Sigmoid colon (tissue), 7 donors: ENCODE measurements around the gene C1QTNF4. TPM values are rescaled to one million over a fixed set of nuclear protein-coding genes. Genes with fewer than 3 reads are reported as not detected.

Experiments
- DNase-seq: peaks from one replicate; pipeline ENCODE4 v3.0.0-alpha.2; 2019
- H3K27ac ChIP-seq, 4 donors: fragments of 200-600 bp; sonication (generic); one replicate each; pipeline ENCODE4 v1.5.1; 2016 to 2019; ENCODE audit warnings: mild to moderate bottlenecking in 1 of 4
- H3K27me3 ChIP-seq, 3 donors: fragments of 200-600 bp; sonication (generic); one replicate each; pipeline ENCODE4 v1.5.1; 2019; ENCODE audit warnings: mild to moderate bottlenecking in 1 of 3
- H3K36me3 ChIP-seq, 4 donors: fragments of 200-600 bp; sonication (generic); one replicate each; pipeline ENCODE4 v1.5.1; 2016 to 2019
- H3K4me1 ChIP-seq, 4 donors: fragments of 200-600 bp; sonication (generic); one replicate each; pipeline ENCODE4 v1.5.1; 2017 to 2019
- H3K4me3 ChIP-seq, 4 donors: fragments of 200-600 bp; sonication (generic); one replicate each; pipeline ENCODE4 v1.5.1; 2017 to 2019; ENCODE audit warnings: mild to moderate bottlenecking in 2 of 4, moderate library complexity in 1 of 4
- H3K9me3 ChIP-seq, 4 donors: fragments of 200-600 bp in 3 of 4; sonication (generic) in 3 of 4; one replicate each; pipeline versions ENCODE4 v1.5.1 to v1.6.1; 2013 to 2019
- CTCF ChIP-seq, 4 experiments: fragments of 450-650 bp in 3 of 4; fragments of 200-600 bp in 1 of 4; IDR thresholded peaks; one replicate each; pipeline ENCODE4 v1.5.1; 2016 to 2019; ENCODE audit warnings: antibody characterized with exemption in 4 of 4, mild to moderate bottlenecking in 3 of 4, moderate library complexity in 2 of 4
- EP300 ChIP-seq, 4 donors: sonication (generic); formaldehyde crosslinking; IDR thresholded peaks; one replicate each; pipeline ENCODE4 v1.6.1; 2017; ENCODE audit warnings: antibody characterized with exemption in 4 of 4
- POLR2A ChIP-seq, 2 donors: fragments of 450-650 bp; IDR thresholded peaks; one replicate each; pipeline ENCODE4 v1.6.1; 2016; ENCODE audit warnings: antibody characterized with exemption in 2 of 2, mild to moderate bottlenecking in 2 of 2, moderate library complexity in 2 of 2
- POLR2AphosphoS5 ChIP-seq, 4 donors: sonication (generic); formaldehyde crosslinking; IDR thresholded peaks; one replicate each; pipeline ENCODE4 v1.6.1; 2017; ENCODE audit warnings: antibody characterized with exemption in 4 of 4
- WGBS, 2 donors: extraction: QIAGEN DNeasy Blood & Tissue Kit; methylation state at CpG; one replicate each; pipeline ENCODE4 v1.1.7; 2013; 5-methylcytosine and 5-hydroxymethylcytosine counted together
- intact Hi-C: fragments of 100-400 bp; cut with DNase I; formaldehyde crosslinking; loops from one replicate; pipeline ENCODE4 v1.15.1; 2023
- polyA plus RNA-seq, 3 donors: library from polyadenylated mRNA; stranded (reverse); fragments of 200-250 nt; gene quantifications; one replicate each; pipeline ENCODE4 v1.2.3, GENCODE V29; 2013
- total RNA-seq, 4 donors: library from RNA; depleted of rRNA; stranded (reverse); fragments of >200 nt; gene quantifications; one replicate each; pipeline ENCODE4 v1.1.0, GENCODE V29; 2016
- donor health status: healthy with polysubstance abuse.
- donor health status: Bipolar disorder and iron deficiency.
- donor health status: healthy.

C1QTNF4 gene
- total and polyA plus RNA-seq, 7 donors, result 1.3 to 15.5 (median 6.2) TPM; not detected in 1

GRCh38 chr11:47631473-47631872 is 37.3 kb upstream of the C1QTNF4 start:
- no peak for DNase-seq
- Histone ChIP-seq H3K27me3 (no peaks in the 10 kb centered on the region), H3K9me3 (no peaks in the 10 kb centered on the region), H3K4me1 (no peaks in the 10 kb centered on the region), H3K4me3 (no peak overlapping the region), H3K36me3 (peaks cover 23 to 98% (median 51%) of the 10 kb centered on the region in 4 donors), H3K27ac (no peak overlapping the region)
- intact Hi-C loops, result no loop called here
- no peak for TF ChIP-seq POLR2AphosphoS5 (IDR thresholded peaks at IDR 0.05)
- no peak for TF ChIP-seq CTCF (IDR thresholded peaks at IDR 0.05)
- no peak for TF ChIP-seq POLR2A (IDR thresholded peaks at IDR 0.05)
- TF ChIP-seq EP300 (IDR thresholded peaks at IDR 0.05), result no peak
- 77 to 78% methylated on average over 5 of the region's 5 CpGs for WGBS, 2 donors

GRCh38 chr11:47628026-47628425 is 33.8 kb upstream of the C1QTNF4 start:
- Histone ChIP-seq H3K9me3 (no peaks in the 10 kb centered on the region), H3K27ac (no peak overlapping the region), H3K27me3 (no peaks in the 10 kb centered on the region), H3K4me3 (no peak overlapping the region), H3K4me1 (no peaks in the 10 kb centered on the region), H3K36me3 (peaks cover 15 to 100% (median 54%) of the 10 kb centered on the region in 4 donors)
- DNase-seq, result no peak
- intact Hi-C loops, result no loop called here
- TF ChIP-seq POLR2AphosphoS5 (IDR thresholded peaks at IDR 0.05), result no peak
- TF ChIP-seq CTCF (IDR thresholded peaks at IDR 0.05), result no peak
- TF ChIP-seq EP300 (IDR thresholded peaks at IDR 0.05), result no peak
- no peak for TF ChIP-seq POLR2A (IDR thresholded peaks at IDR 0.05)
- WGBS, 2 donors, result 92 to 95% methylated on average over 4 of the region's 4 CpGs

GRCh38 chr11:47626234-47626633 is 32.0 kb upstream of the C1QTNF4 start:
- no peak overlapping the region for H3K4me3 ChIP-seq
- H3K9me3 ChIP-seq, result no peaks in the 10 kb centered on the region
- no peaks in the 10 kb centered on the region for H3K4me1 ChIP-seq
- H3K27ac ChIP-seq, result no peak overlapping the region
- no peaks in the 10 kb centered on the region for H3K27me3 ChIP-seq
- DNase-seq, result no peak
- intact Hi-C loops, result no loop called here
- H3K36me3 ChIP-seq, result peaks cover 15 to 100% (median 67%) of the 10 kb centered on the region in 4 donors
- WGBS, 2 donors, result 99% methylated on average over 8 of the region's 8 CpGs
- no peak for TF ChIP-seq POLR2AphosphoS5 (IDR thresholded peaks at IDR 0.05)
- no peak for TF ChIP-seq CTCF (IDR thresholded peaks at IDR 0.05)
- no peak for TF ChIP-seq EP300 (IDR thresholded peaks at IDR 0.05)
- TF ChIP-seq POLR2A (IDR thresholded peaks at IDR 0.05), result no peak

GRCh38 chr11:47620836-47621378 is 26.7 kb upstream of the C1QTNF4 start:
- intact Hi-C loops, result no loop called here
- WGBS, 2 donors, result 92 to 93% methylated on average over 2 of the region's 2 CpGs
- peaks cover 6 to 85% (median 41%) of the 10 kb centered on the region in 4 donors for H3K36me3 ChIP-seq

More at GRCh38 chr11:47620836-47621378, 26.7 kb upstream of the C1QTNF4 start:
- no peak overlapping the region for H3K4me3 ChIP-seq
- no peaks in the 10 kb centered on the region for H3K4me1 ChIP-seq
- no peak overlapping the region for H3K27ac ChIP-seq
- TF ChIP-seq EP300 (IDR thresholded peaks at IDR 0.05) (no peak), CTCF (IDR thresholded peaks at IDR 0.05) (no peak), POLR2A (IDR thresholded peaks at IDR 0.05) (no peak), POLR2AphosphoS5 (IDR thresholded peaks at IDR 0.05) (no peak)
- no peaks in the 10 kb centered on the region for H3K27me3 ChIP-seq
- DNase-seq, result no peak
- H3K9me3 ChIP-seq, result no peaks in the 10 kb centered on the region
